ENCODE data around the gene ACAN.

DNA sequence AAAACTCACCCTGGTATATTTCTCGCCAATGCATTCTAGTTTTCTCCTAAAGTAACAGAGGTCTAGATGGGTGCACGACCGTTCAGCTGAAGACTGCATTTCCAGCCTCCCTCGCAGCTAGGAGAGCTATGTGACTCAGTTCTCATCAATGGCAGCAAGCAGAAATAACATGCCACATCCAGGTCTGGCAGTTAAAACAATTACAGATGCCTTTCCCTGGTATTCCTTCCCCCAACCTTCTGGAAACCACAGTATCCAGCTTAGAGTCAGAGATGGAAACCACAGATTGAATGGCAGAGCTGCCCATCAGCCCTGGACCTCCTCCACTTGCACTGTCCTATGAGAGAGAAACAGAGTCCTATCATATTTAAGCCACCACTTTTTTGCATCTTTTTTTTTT, 87.3 kb downstream of the ACAN start:
- no peak for TF ChIP-seq POLR2AphosphoS5 (IDR thresholded peaks at IDR 0.05; ENCODE audit: insufficient read depth, low read depth, low read length)
- TF ChIP-seq, protein P1, sequence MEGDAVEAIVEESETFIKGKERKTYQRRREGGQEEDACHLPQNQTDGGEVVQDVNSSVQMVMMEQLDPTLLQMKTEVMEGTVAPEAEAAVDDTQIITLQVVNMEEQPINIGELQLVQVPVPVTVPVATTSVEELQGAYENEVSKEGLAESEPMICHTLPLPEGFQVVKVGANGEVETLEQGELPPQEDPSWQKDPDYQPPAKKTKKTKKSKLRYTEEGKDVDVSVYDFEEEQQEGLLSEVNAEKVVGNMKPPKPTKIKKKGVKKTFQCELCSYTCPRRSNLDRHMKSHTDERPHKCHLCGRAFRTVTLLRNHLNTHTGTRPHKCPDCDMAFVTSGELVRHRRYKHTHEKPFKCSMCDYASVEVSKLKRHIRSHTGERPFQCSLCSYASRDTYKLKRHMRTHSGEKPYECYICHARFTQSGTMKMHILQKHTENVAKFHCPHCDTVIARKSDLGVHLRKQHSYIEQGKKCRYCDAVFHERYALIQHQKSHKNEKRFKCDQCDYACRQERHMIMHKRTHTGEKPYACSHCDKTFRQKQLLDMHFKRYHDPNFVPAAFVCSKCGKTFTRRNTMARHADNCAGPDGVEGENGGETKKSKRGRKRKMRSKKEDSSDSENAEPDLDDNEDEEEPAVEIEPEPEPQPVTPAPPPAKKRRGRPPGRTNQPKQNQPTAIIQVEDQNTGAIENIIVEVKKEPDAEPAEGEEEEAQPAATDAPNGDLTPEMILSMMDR (IDR thresholded peaks at IDR 0.05; ENCODE audit: extremely low read depth in 1 of 2, insufficient read depth in 1 of 2, low read depth in 1 of 2, low read length in 2 of 2), result no peak
- no peak for TF ChIP-seq POLR2A (IDR thresholded peaks at IDR 0.05; ENCODE audit: low read depth, low read length)
- no peak for TF ChIP-seq MYC (IDR thresholded peaks at IDR 0.05; ENCODE audit: low read depth, low read length)
- no peak for TF ChIP-seq EZH2 (IDR thresholded peaks at IDR 0.05; ENCODE audit: borderline replicate concordance, low read depth, low read length, severe bottlenecking)
- TF ChIP-seq MAX (IDR thresholded peaks at IDR 0.05; ENCODE audit: insufficient read depth, insufficient read length), result no peak
